Cardiac ventricle fibroblast (primary cell): ENCODE results near the gene CXXC4. TPM values are rescaled to one million over a fixed set of nuclear protein-coding genes. Genes with fewer than 3 reads are reported as not detected.

Experiments
- total RNA-seq: library from RNA; depleted of rRNA; stranded (reverse); fragments of >200 nt; gene quantifications from 2 replicates; pipeline ENCODE4 v1.2.3, GENCODE V29; 2015

The CXXC4 gene
- total RNA-seq: not detected in 2 replicates

GRCh38 chr4:104494822-104495559 is at the start of gene CXXC4:
Gene CXXC4 (minus strand): TSS chr4:104494894. CDS start chr4:104491802, 3,092 bp downstream.

